ENCODE results near the gene UCN. TPM values are rescaled to one million over a fixed set of nuclear protein-coding genes. Genes with fewer than 3 reads are reported as not detected.

The UCN gene
- total RNA-seq, 1 experiment from 2014 or later: 1.5 TPM

- no peak overlapping the region for H3K14ac ChIP-seq (ENCODE audit: insufficient read depth, low read length)
- no peak overlapping the region for H2BK5ac ChIP-seq (ENCODE audit: insufficient read length, low read length)
- no peak overlapping the region for H2BK120ac ChIP-seq (ENCODE audit: low read depth, low read length, poor library complexity, severe bottlenecking)
- H3K23ac ChIP-seq (ENCODE audit: insufficient read length, low read depth, low read length): no peak overlapping the region
- no peak overlapping the region for H4K91ac ChIP-seq (ENCODE audit: insufficient read length, low read depth, low read length)
- H2AFZ ChIP-seq (ENCODE audit: low read length): no peak overlapping the region
- H2BK12ac ChIP-seq (ENCODE audit: insufficient read length, low read depth, low read length): no peak overlapping the region
- no CpG with 5 or more reads among the region's 40 CpGs for WGBS (ENCODE audit: extremely low coverage, insufficient read length, low lambda C conversion rate)
- no peak overlapping the region for H2BK20ac ChIP-seq (ENCODE audit: low read depth, low read length, poor library complexity, severe bottlenecking)
- no peak overlapping the region for H2AK5ac ChIP-seq (ENCODE audit: insufficient read length, low read length)
- TF ChIP-seq CTCF (conservative IDR thresholded peaks at IDR 0.05): no peak
- Mint-ChIP-seq H3K36me3 (ENCODE audit: insufficient read depth in 1 of 3, low read depth in 3 of 3) (no peaks in the 10 kb centered on the region; a peak in 2 of 7 replicates), H3K27ac (no peak overlapping the region), H3K4me3 (peak overlapping the region; percentile 58 to 88), H3K9me3 (no peaks in the 10 kb centered on the region; a peak in 2 of 5 replicates), H3K4me1 (peaks cover 27 to 29% of the 10 kb centered on the region in 2 experiments), H3K27me3 (ENCODE audit: low read depth) (peaks cover 49% of the 10 kb centered on the region)
- peak overlapping the region; percentile 46 for H3K4me2 ChIP-seq (ENCODE audit: insufficient read depth, insufficient read length, low read length)
- no peak overlapping the region for H3K9ac ChIP-seq (ENCODE audit: extremely low read depth, insufficient read length, low read length)
- H3K18ac ChIP-seq (ENCODE audit: insufficient read length, low read depth, low read length): no peak overlapping the region
- no peaks in the 10 kb centered on the region for H3K79me2 ChIP-seq (ENCODE audit: insufficient read depth, low read length)
- no peaks in the 10 kb centered on the region for H4K20me1 ChIP-seq (ENCODE audit: control insufficient read depth, insufficient read depth, insufficient read length)
- no peak overlapping the region for H3T11ph ChIP-seq (ENCODE audit: low read length)
- no peak overlapping the region for H4K5ac ChIP-seq (ENCODE audit: insufficient read length, low read depth, low read length)
- H3K4ac ChIP-seq (ENCODE audit: low read depth, low read length): no peak overlapping the region
- peaks cover 20% of the 10 kb centered on the region for H3K23me2 ChIP-seq (ENCODE audit: insufficient read length, low read depth, low read length, poor library complexity, severe bottlenecking)
- H3K4me1 ChIP-seq (ENCODE audit: insufficient read depth, low read length): no peaks in the 10 kb centered on the region; the same call in 1 of the 2 replicates
- DNase-seq: no peak
- H3K79me1 ChIP-seq (ENCODE audit: insufficient read depth, low read depth, low read length, poor library complexity, severe bottlenecking): no peaks in the 10 kb centered on the region
- no peaks in the 10 kb centered on the region for H3K9me3 ChIP-seq (ENCODE audit: control insufficient read depth, low read depth, low read length)
- H4K8ac ChIP-seq (replicated peaks; ENCODE audit: insufficient read length, low read depth, low read length): no peak overlapping the region
- H3K27ac ChIP-seq (ENCODE audit: insufficient read length, low read depth, low read length): no peak overlapping the region
- peaks cover 38% of the 10 kb centered on the region; the same call in 1 of the 2 replicates for H3K27me3 ChIP-seq (ENCODE audit: insufficient read depth, low read length)
- H3K56ac ChIP-seq (ENCODE audit: insufficient read length, low read depth, low read length): no peak overlapping the region
- H2BK15ac ChIP-seq (ENCODE audit: low read depth, low read length): no peak overlapping the region
Measured at GRCh38 chr2:27261926-27262298, 46.3 kb downstream of the UCN start.

All from H9 (cell line).